ENCODE measurements around the gene EBP.

The EBP gene

GRCh38 chrX:48558271-48558670, 36.7 kb downstream of the EBP start:
- peak in 1 of 2 donors; percentile 47 for ATAC-seq (replicated peaks)
- Mint-ChIP-seq H3K9me3 (no peaks in the 10 kb centered on the region), H3K4me3 (no peak overlapping the region), H3K27me3 (no peaks in the 10 kb centered on the region), H3K36me3 (peaks cover 14 to 28% of the 10 kb centered on the region in 2 donors), H3K4me1 (peaks cover 0 to 2% of the 10 kb centered on the region in 2 donors), H3K27ac (no peak overlapping the region)
- no peak for DNase-seq

- Mint-ChIP-seq H3K36me3 (peaks cover 17 to 31% of the 10 kb centered on the region in 2 donors), H3K27me3 (no peaks in the 10 kb centered on the region), H3K27ac (no peak overlapping the region), H3K4me1 (peaks cover 0 to 3% of the 10 kb centered on the region in 2 donors), H3K4me3 (no peak overlapping the region), H3K9me3 (no peaks in the 10 kb centered on the region)
- no peak for ATAC-seq (replicated peaks)
- no peak for DNase-seq
Measured at GRCh38 chrX:48559636-48560035, 38.0 kb downstream of the EBP start.

GRCh38 chrX:48560056-48560455, 38.4 kb downstream of the EBP start:
- Mint-ChIP-seq H3K4me3 (no peak overlapping the region), H3K27ac (peak overlapping the region; percentile 37), H3K27me3 (no peaks in the 10 kb centered on the region), H3K36me3 (peaks cover 14 to 27% of the 10 kb centered on the region in 2 donors), H3K9me3 (no peaks in the 10 kb centered on the region), H3K4me1 (peaks cover 0 to 3% of the 10 kb centered on the region in 2 donors)
- ATAC-seq (replicated peaks) (no peak), DNase-seq (no peak)

GRCh38 chrX:48560681-48561080, 39.1 kb downstream of the EBP start:
- H3K4me1 Mint-ChIP-seq, result peaks cover 0 to 3% of the 10 kb centered on the region in 2 donors
- DNase-seq, result no peak
- H3K4me3 Mint-ChIP-seq, result no peak overlapping the region
- ATAC-seq (replicated peaks), result no peak
- H3K36me3 Mint-ChIP-seq, result peaks cover 10 to 27% of the 10 kb centered on the region in 2 donors
- no peak overlapping the region for H3K27ac Mint-ChIP-seq
- H3K9me3 Mint-ChIP-seq, result no peaks in the 10 kb centered on the region
- no peaks in the 10 kb centered on the region for H3K27me3 Mint-ChIP-seq

GRCh38 chrX:48569958-48570357, 48.4 kb downstream of the EBP start:
- Mint-ChIP-seq H3K9me3 (no peaks in the 10 kb centered on the region), H3K27me3 (no peaks in the 10 kb centered on the region), H3K36me3 (peaks cover 4 to 7% of the 10 kb centered on the region in 2 donors), H3K27ac (no peak overlapping the region), H3K4me3 (no peak overlapping the region), H3K4me1 (peaks cover 0 to 2% of the 10 kb centered on the region in 2 donors)
- peak; percentile 22 to 57 for ATAC-seq (replicated peaks)
- DNase-seq, result peak; percentile 14

- ATAC-seq (replicated peaks), result peak; percentile 21 to 32
Measured at GRCh38 chrX:48573690-48574269, 52.2 kb downstream of the EBP start.

GRCh38 chrX:48574270-48575266, 53.0 kb downstream of the EBP start, which contains the start of gene RBM3:
RBM3 (plus strand) TSS chrX:48574484; CDS start chrX:48575181, 697 bp downstream.
- no peaks in the 10 kb centered on the region for H3K27me3 Mint-ChIP-seq

More at GRCh38 chrX:48573690-48574269, 52.2 kb downstream of the EBP start:
- Mint-ChIP-seq H3K4me3 (peak overlapping the region; percentile 86 to 90), H3K27me3 (no peaks in the 10 kb centered on the region), H3K36me3 (peaks cover 21 to 35% of the 10 kb centered on the region in 2 donors), H3K9me3 (no peaks in the 10 kb centered on the region), H3K4me1 (peaks cover 4 to 11% of the 10 kb centered on the region in 2 donors), H3K27ac (peak overlapping the region; percentile 100)
- no peak for DNase-seq

GRCh38 chrX:48575642-48576041, 54.0 kb downstream of the EBP start:
- DNase-seq (no peak), ATAC-seq (replicated peaks) (no peak)
- H3K4me3 Mint-ChIP-seq, result peak overlapping the region; percentile 86 to 90
- no peaks in the 10 kb centered on the region for H3K9me3 Mint-ChIP-seq
- peaks cover 9 to 14% of the 10 kb centered on the region in 2 donors for H3K4me1 Mint-ChIP-seq
- H3K27ac Mint-ChIP-seq, result peak overlapping the region; percentile 100
- no peaks in the 10 kb centered on the region for H3K27me3 Mint-ChIP-seq
- peaks cover 23 to 48% of the 10 kb centered on the region in 2 donors for H3K36me3 Mint-ChIP-seq

More at GRCh38 chrX:48574270-48575266, 53.0 kb downstream of the EBP start, which contains the start of gene RBM3:
- Mint-ChIP-seq H3K4me3 (peak within 1 kb of the TSS; percentile 86 to 90), H3K4me1 (peaks cover 4 to 14% of the 10 kb centered on the region in 2 donors), H3K9me3 (no peaks in the 10 kb centered on the region), H3K36me3 (peaks cover 23 to 43% of the 10 kb centered on the region in 2 donors), H3K27ac (peak within 1 kb of the TSS; percentile 100)
- peak; percentile 88 to 94 for ATAC-seq (replicated peaks)
- DNase-seq, result peak; percentile 90

- Mint-ChIP-seq H3K4me1 (peaks cover 9 to 14% of the 10 kb centered on the region in 2 donors), H3K36me3 (peaks cover 23 to 48% of the 10 kb centered on the region in 2 donors), H3K27ac (peak overlapping the region; percentile 100), H3K9me3 (no peaks in the 10 kb centered on the region), H3K4me3 (peak overlapping the region; percentile 86 to 90), H3K27me3 (no peaks in the 10 kb centered on the region)
- ATAC-seq (replicated peaks) (no peak), DNase-seq (no peak)
Measured at GRCh38 chrX:48576108-48576507, 54.5 kb downstream of the EBP start.

Measured in stimulated activated naive B cell treated with anti-CD40 and anti-IgM and Interleukin-4, amounts not matched to agents 10 μg/mL and 1 μg/mL and 100 μg/mL, for 72 hours (primary cell).